Transverse colon (tissue), 4 donors: ENCODE measurements around the gene LAMP5.

ENCODE experiments used
- CTCF ChIP-seq, 5 experiments: fragments of 200-600 bp in 3 of 5; fragments of 450-650 bp in 2 of 5; sonication (generic) in 3 of 5; IDR thresholded peaks; 1 replicate in 2 of 5; 2 replicates in 3 of 5; pipeline ENCODE4 v1.5.1; 2016 to 2017; ENCODE audit warnings: antibody characterized with exemption in 5 of 5, inconsistent platforms in 3 of 5, mild to moderate bottlenecking in 2 of 5, moderate library complexity in 1 of 5
- POLR2A ChIP-seq: fragments of 450-650 bp; IDR thresholded peaks from one replicate; pipeline ENCODE4 v1.6.1; 2016; ENCODE audit warnings: antibody characterized with exemption, mild to moderate bottlenecking, moderate library complexity
- POLR2AphosphoS5 ChIP-seq, 3 donors: sonication (generic); formaldehyde crosslinking; IDR thresholded peaks; one replicate each; pipeline ENCODE4 v1.6.1; 2016; ENCODE audit warnings: antibody characterized with exemption in 3 of 3

GRCh38 chr20:9498322-9498721, 16.1 kb upstream of the LAMP5 start:
- TF ChIP-seq CTCF (IDR thresholded peaks at IDR 0.05) (no peak), POLR2AphosphoS5 (IDR thresholded peaks at IDR 0.05) (no peak), POLR2A (no peak)
